ENCODE measurements around the gene CDK6. TPM values are rescaled to one million over a fixed set of nuclear protein-coding genes. Genes with fewer than 3 reads are reported as not detected.

CDK6 gene
- polyA plus RNA-seq, 1 donor = 22.4 TPM

DNA sequence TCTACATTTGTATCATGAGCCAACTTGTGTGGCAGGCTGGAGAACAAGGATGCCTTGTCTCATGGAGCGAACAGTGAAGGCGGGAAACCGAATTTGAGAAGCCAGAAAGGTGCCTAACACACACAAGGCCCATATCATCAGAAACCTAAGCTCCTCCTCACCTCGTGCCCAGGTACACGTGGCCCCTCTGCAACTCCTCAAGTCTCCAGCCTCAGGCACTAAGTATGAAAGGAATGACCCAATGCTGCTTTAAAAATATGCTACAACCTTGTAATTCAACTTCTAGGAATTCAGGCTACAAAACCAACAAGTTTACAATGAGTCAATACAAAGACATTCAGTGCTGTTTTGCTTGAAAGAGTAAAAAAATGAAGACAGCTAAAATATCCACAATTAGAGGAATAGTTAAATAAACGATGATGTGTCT, 95.7 kb downstream of the CDK6 start:
- WGBS (ENCODE audit: insufficient coverage, low lambda C conversion rate) = 60% methylated on average over 1 of the region's 6 CpGs
- DNase-seq = no peak

DNA sequence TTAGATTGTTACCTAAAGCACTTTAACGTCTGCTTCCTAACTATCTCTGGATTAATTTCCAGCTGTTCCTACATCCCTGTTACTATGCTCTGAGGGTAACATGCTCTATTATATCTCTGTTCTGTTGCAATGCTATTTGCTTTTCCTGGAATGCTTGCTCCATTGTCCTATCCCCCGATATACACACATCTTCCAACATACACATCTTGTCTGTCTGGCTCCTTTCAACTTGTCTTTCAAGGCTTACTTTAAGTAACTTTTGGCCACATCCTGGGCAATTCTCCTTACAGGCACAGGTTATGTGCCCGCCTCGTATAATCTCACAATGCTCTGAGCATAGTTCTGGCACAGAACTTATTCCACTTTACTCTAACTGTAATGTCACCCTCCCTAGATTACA, 96.2 kb downstream of the CDK6 start:
- Histone ChIP-seq H3K9me3 (ENCODE audit: control insufficient read depth, low read depth, low read length) (no peaks in the 10 kb centered on the region), H3K4me3 (ENCODE audit: low read length) (no peak overlapping the region), H3K27ac (ENCODE audit: low read length) (no peak overlapping the region), H3K4me1 (ENCODE audit: control insufficient read depth, insufficient read depth, low read length) (no peaks in the 10 kb centered on the region), H3K27me3 (ENCODE audit: control insufficient read depth, insufficient read depth, low read length) (no peaks in the 10 kb centered on the region), H3K36me3 (ENCODE audit: control insufficient read depth, insufficient read depth, low read length) (peaks cover 4% of the 10 kb centered on the region)
- WGBS (ENCODE audit: insufficient coverage, low lambda C conversion rate) = 100% methylated on average over 1 of the region's 4 CpGs
- no peak for DNase-seq

More for the DNA sequence above, 95.7 kb downstream of the CDK6 start:
- Histone ChIP-seq H3K9me3 (ENCODE audit: control insufficient read depth, low read depth, low read length) (no peaks in the 10 kb centered on the region), H3K4me1 (ENCODE audit: control insufficient read depth, insufficient read depth, low read length) (no peaks in the 10 kb centered on the region), H3K27ac (ENCODE audit: low read length) (no peak overlapping the region), H3K4me3 (ENCODE audit: low read length) (no peak overlapping the region), H3K27me3 (ENCODE audit: control insufficient read depth, insufficient read depth, low read length) (no peaks in the 10 kb centered on the region), H3K36me3 (ENCODE audit: control insufficient read depth, insufficient read depth, low read length) (peaks cover 6% of the 10 kb centered on the region)

DNA sequence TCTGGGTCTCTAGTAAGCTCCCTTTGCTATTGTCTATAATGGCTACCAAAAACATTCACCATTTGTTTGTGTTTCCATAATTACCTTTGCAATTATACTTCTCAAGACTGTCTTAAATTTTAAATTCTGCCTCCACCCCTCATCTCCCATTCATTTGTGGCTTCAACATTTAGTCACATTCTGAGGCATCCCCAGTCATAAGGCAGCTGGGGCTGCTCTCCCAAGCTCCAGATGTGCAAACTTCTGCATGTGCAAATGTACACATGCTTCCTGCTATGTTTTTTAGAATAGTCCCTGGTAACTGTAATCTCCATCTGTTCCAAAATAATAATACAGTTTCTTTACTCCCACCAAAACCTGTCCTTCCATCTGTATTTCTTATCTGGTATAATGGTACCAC, 97.3 kb downstream of the CDK6 start:
- DNase-seq = no peak
- no peak overlapping the region for H3K4me3 ChIP-seq (ENCODE audit: low read length)
- H3K27me3 ChIP-seq (ENCODE audit: control insufficient read depth, insufficient read depth, low read length) = no peaks in the 10 kb centered on the region

DNA sequence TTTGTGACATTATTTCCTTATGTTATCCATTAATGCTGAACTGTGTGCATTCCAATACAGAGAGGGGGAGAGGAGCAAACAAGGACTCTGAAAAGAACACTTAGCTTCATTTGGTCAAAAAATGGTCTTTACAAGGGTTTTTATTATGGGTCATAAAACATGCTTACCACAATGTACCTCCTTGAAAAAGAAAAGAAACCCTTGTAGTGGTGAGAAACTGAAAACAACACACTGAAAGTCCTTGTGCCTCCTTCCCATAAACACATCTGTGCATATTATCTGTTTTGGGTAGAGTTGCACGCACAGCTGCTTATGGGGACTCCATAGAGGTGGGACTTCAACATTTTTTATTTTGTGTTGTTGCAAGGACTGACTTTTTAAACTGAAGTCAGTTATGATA, 98.7 kb downstream of the CDK6 start:
- no peaks in the 10 kb centered on the region for H3K27me3 ChIP-seq (ENCODE audit: control insufficient read depth, insufficient read depth, low read length)
- no CpG with 5 or more reads among the region's 1 CpG for WGBS (ENCODE audit: insufficient coverage, low lambda C conversion rate)
- no peak overlapping the region for H3K4me3 ChIP-seq (ENCODE audit: low read length)
- no peaks in the 10 kb centered on the region for H3K9me3 ChIP-seq (ENCODE audit: control insufficient read depth, low read depth, low read length)
- H3K27ac ChIP-seq (ENCODE audit: low read length) = no peak overlapping the region
- DNase-seq = no peak
- H3K4me1 ChIP-seq (ENCODE audit: control insufficient read depth, insufficient read depth, low read length) = no peaks in the 10 kb centered on the region
- H3K36me3 ChIP-seq (ENCODE audit: control insufficient read depth, insufficient read depth, low read length) = peaks cover 4% of the 10 kb centered on the region

More for the DNA sequence above, 97.3 kb downstream of the CDK6 start:
- Histone ChIP-seq H3K27ac (ENCODE audit: low read length) (no peak overlapping the region), H3K36me3 (ENCODE audit: control insufficient read depth, insufficient read depth, low read length) (peaks cover 4% of the 10 kb centered on the region), H3K4me1 (ENCODE audit: control insufficient read depth, insufficient read depth, low read length) (no peaks in the 10 kb centered on the region), H3K9me3 (ENCODE audit: control insufficient read depth, low read depth, low read length) (no peaks in the 10 kb centered on the region)

DNA sequence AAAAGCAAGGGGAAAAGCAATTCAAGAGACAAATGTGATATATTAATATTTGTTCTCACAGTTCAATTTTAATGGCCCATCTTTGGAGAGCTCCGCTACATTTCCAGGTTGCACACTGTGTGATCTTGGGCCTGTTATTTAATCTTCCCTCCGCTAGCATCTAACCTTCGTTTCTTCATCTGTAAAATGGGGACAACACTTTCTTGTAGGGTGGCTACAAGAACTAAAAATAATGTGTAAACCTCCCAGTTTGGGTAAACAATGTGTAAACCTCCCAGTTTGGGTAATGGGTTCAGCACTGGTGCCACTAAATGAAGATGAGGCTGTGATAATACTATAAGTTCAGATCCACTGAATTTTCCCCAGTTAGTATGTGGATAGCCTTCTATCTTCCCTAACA, 99.5 kb downstream of the CDK6 start:
- no peaks in the 10 kb centered on the region for H3K9me3 ChIP-seq (ENCODE audit: control insufficient read depth, low read depth, low read length)
- no peaks in the 10 kb centered on the region for H3K4me1 ChIP-seq (ENCODE audit: control insufficient read depth, insufficient read depth, low read length)
- H3K27me3 ChIP-seq (ENCODE audit: control insufficient read depth, insufficient read depth, low read length) = no peaks in the 10 kb centered on the region
- H3K36me3 ChIP-seq (ENCODE audit: control insufficient read depth, insufficient read depth, low read length) = peaks cover 4% of the 10 kb centered on the region
- no CpG with 5 or more reads among the region's 3 CpGs for WGBS (ENCODE audit: insufficient coverage, low lambda C conversion rate)
- no peak overlapping the region for H3K27ac ChIP-seq (ENCODE audit: low read length)
- no peak overlapping the region for H3K4me3 ChIP-seq (ENCODE audit: low read length)
- no peak for DNase-seq

DNA sequence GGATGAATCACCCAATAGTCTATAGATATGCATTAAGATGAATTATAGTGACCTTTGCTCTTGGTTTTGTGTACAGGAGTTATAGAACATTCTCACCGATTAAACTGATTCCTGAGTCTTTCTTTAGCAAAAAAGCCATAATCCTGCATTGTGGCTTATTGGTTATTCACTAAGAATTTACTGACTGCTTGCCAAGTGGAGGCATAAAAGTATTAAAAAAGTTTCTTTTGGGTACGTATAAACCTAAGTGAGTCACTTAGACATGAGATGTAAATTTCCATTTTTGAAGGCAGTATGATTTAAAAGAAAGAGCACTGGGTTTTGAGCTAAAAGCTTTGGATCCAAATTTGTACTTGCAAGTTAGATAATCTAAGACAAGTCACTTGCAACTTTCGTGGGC, 100.7 kb downstream of the CDK6 start:
- Histone ChIP-seq H3K9me3 (ENCODE audit: control insufficient read depth, low read depth, low read length) (no peaks in the 10 kb centered on the region), H3K36me3 (ENCODE audit: control insufficient read depth, insufficient read depth, low read length) (peaks cover 4% of the 10 kb centered on the region), H3K27ac (ENCODE audit: low read length) (no peak overlapping the region), H3K27me3 (ENCODE audit: control insufficient read depth, insufficient read depth, low read length) (no peaks in the 10 kb centered on the region), H3K4me1 (ENCODE audit: control insufficient read depth, insufficient read depth, low read length) (no peaks in the 10 kb centered on the region), H3K4me3 (ENCODE audit: low read length) (no peak overlapping the region)
- WGBS (ENCODE audit: insufficient coverage, low lambda C conversion rate) = 77% methylated on average over 2 of the region's 3 CpGs
- DNase-seq = no peak

DNA sequence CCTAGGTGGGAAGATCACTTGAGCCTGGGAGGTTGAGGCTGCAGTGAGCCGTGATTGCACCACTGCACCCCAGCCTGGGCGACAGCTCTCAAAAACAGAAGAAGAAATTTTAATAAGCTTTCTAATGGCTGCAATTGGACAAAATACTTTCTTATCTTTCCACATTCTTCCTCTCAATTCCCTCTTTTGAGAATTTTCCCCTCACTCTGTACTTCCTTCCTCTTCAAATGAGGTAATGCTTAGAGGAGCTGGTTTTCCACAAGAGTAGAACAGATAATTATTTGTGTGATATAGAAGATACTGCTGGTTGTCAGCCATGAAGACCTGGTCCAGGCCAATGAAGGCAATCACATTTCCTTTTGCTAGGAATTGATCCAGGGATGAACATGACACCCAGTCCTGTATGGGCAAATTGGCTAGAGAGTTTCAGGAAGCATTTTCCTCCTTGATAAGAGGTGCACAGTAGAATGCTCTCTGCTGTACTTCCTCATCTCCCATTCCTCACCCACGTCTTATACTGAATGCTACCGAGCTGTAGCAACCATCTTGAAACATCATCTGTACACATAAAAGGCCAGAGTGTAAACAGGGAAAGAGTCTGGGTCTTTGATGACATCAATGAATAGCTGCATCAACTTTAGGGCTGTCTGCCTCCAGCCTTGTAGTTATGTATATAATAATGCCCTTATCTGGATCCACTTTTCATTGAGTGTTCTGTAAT, 103.9 kb downstream of the CDK6 start:
- Histone ChIP-seq H3K4me1 (ENCODE audit: control insufficient read depth, insufficient read depth, low read length) (no peaks in the 10 kb centered on the region), H3K27ac (ENCODE audit: low read length) (no peak overlapping the region), H3K36me3 (ENCODE audit: control insufficient read depth, insufficient read depth, low read length) (peaks cover 4% of the 10 kb centered on the region), H3K27me3 (ENCODE audit: control insufficient read depth, insufficient read depth, low read length) (no peaks in the 10 kb centered on the region), H3K9me3 (ENCODE audit: control insufficient read depth, low read depth, low read length) (no peaks in the 10 kb centered on the region), H3K4me3 (ENCODE audit: low read length) (no peak overlapping the region)
- no peak for DNase-seq
- WGBS (ENCODE audit: insufficient coverage, low lambda C conversion rate) = no CpG with 5 or more reads among the region's 4 CpGs

DNA sequence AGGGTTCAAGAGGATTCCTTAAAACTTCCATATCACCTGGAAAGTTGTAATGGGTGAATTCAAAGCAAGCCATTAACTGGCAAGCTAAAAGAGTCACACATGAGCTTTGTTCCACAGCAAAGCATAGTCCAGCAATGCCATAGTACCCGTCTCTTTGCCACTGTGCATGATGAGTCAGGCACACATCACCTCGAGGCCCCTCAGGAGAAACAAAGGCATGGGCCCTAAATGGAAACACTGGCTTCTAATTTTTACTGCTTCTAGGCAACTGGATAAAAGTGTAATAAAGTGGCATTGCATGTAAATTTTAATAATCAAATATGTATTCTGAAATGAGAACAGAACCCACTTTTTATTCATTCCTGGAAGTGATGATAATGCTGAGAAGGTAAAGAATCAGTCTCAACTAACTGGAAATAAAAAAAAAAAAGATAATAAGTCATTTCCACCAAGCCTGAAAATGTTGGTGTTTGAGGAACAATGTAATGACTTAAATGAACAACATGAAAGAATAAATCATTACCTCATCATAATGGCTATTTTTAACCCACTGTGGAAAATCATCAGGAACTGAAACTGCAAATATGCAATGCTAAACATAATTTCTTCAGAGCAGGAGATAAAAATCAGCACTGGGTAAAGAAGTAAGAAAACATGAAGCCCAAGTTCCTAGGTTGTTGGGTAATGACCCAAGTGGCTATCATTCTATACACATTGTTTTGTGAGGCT, 104.9 kb downstream of the CDK6 start:
- Histone ChIP-seq H3K9me3 (ENCODE audit: control insufficient read depth, low read depth, low read length) (no peaks in the 10 kb centered on the region), H3K27me3 (ENCODE audit: control insufficient read depth, insufficient read depth, low read length) (no peaks in the 10 kb centered on the region), H3K36me3 (ENCODE audit: control insufficient read depth, insufficient read depth, low read length) (peaks cover 3% of the 10 kb centered on the region), H3K27ac (ENCODE audit: low read length) (no peak overlapping the region), H3K4me3 (ENCODE audit: low read length) (no peak overlapping the region), H3K4me1 (ENCODE audit: control insufficient read depth, insufficient read depth, low read length) (no peaks in the 10 kb centered on the region)
- no CpG with 5 or more reads among the region's 2 CpGs for WGBS (ENCODE audit: insufficient coverage, low lambda C conversion rate)
- DNase-seq = no peak

DNA sequence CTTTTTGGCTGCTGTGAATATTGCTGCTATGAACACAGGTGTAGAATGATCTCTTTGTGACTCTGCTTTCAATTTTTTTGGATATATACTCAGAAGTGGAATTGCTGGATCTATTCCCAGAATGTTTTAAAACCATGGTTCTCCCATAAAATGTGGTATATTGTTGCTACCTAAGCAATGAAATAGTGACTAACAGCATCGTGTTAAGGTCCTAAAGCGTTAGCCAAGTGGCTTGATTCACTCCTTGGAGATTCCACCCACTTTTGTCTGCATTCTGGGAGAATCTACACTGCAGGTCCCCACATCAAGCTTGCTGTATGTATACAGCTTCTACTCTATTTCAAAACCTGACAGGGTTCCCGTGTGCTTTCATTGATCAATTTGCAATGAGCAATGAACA, 105.6 kb downstream of the CDK6 start:
- no peaks in the 10 kb centered on the region for H3K9me3 ChIP-seq (ENCODE audit: control insufficient read depth, low read depth, low read length)
- DNase-seq = no peak
- no CpG with 5 or more reads among the region's 3 CpGs for WGBS (ENCODE audit: insufficient coverage, low lambda C conversion rate)
- no peak overlapping the region for H3K4me3 ChIP-seq (ENCODE audit: low read length)
- H3K27ac ChIP-seq (ENCODE audit: low read length) = no peak overlapping the region
- H3K4me1 ChIP-seq (ENCODE audit: control insufficient read depth, insufficient read depth, low read length) = no peaks in the 10 kb centered on the region
- no peaks in the 10 kb centered on the region for H3K27me3 ChIP-seq (ENCODE audit: control insufficient read depth, insufficient read depth, low read length)
- peaks cover 2% of the 10 kb centered on the region for H3K36me3 ChIP-seq (ENCODE audit: control insufficient read depth, insufficient read depth, low read length)

DNA sequence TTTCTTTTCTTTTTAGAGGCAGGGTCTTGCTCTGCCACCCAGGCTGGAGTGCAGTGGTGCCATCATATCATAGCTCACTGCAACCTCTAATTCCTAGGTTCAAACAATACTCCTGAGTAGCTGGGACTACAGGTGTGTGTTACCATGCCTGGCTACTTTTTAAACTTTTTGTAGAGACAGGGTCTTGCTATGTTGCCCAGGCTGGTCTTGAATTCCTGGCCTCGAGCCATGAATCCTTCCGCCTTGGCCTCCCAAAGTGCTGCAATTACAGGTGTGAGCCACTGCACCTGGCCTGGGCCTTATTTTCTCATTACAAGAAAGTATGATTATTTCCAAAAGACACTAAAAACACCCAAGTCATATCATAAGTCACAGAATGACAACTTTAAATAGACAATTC, 106.6 kb downstream of the CDK6 start:
- H3K27ac ChIP-seq (ENCODE audit: low read length) = no peak overlapping the region
- no peak for DNase-seq
- H3K9me3 ChIP-seq (ENCODE audit: control insufficient read depth, low read depth, low read length) = no peaks in the 10 kb centered on the region
- WGBS (ENCODE audit: insufficient coverage, low lambda C conversion rate) = no CpG with 5 or more reads among the region's 2 CpGs
- H3K27me3 ChIP-seq (ENCODE audit: control insufficient read depth, insufficient read depth, low read length) = no peaks in the 10 kb centered on the region
- no peaks in the 10 kb centered on the region for H3K4me1 ChIP-seq (ENCODE audit: control insufficient read depth, insufficient read depth, low read length)
- H3K36me3 ChIP-seq (ENCODE audit: control insufficient read depth, insufficient read depth, low read length) = peaks cover 12% of the 10 kb centered on the region
- no peak overlapping the region for H3K4me3 ChIP-seq (ENCODE audit: low read length)

DNA sequence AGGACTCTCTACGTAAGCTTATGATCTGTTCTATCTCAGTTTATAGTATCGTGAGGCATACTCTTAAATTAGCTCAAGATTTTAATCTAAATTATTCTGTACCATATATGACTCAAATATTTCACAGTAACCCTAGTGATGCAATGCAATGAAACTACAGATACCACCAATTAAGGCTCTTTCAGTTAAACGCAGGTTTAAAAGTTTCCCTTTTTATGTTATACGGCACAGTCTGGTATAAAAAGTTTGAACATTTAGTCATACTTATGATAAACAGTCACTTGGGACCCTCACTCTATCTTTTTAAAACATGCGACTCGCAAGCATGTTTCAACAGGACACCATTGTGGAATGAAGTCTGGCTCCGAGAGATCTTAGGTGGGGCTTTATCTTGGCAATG, 107.2 kb downstream of the CDK6 start:
- Histone ChIP-seq H3K9me3 (ENCODE audit: control insufficient read depth, low read depth, low read length) (no peaks in the 10 kb centered on the region), H3K36me3 (ENCODE audit: control insufficient read depth, insufficient read depth, low read length) (peaks cover 15% of the 10 kb centered on the region), H3K27me3 (ENCODE audit: control insufficient read depth, insufficient read depth, low read length) (no peaks in the 10 kb centered on the region), H3K4me3 (ENCODE audit: low read length) (no peak overlapping the region), H3K4me1 (ENCODE audit: control insufficient read depth, insufficient read depth, low read length) (no peaks in the 10 kb centered on the region), H3K27ac (ENCODE audit: low read length) (no peak overlapping the region)
- 96% methylated on average over 4 of the region's 7 CpGs for WGBS (ENCODE audit: insufficient coverage, low lambda C conversion rate)
- no peak for DNase-seq

Measured in large intestine (tissue), 3 donors.